ENCODE results near the gene NXN.

GRCh38 chr17:830950-831349 is 148.6 kb downstream of the NXN start:
- no peak for TF ChIP-seq GATA3 (IDR thresholded peaks at IDR 0.05; ENCODE audit: low read depth, low read length)
- no peak for TF ChIP-seq GATA2 (IDR thresholded peaks at IDR 0.05; ENCODE audit: low read depth, low read length)
